Mesenchymal stem cell (in vitro differentiated cells and primary cell): ENCODE results near the gene NUMB.

ENCODE experiments used
- DNase-seq: peaks from one replicate; pipeline ENCODE4 v3.0.0-alpha.2; 2013
- H2AFZ ChIP-seq: one replicate; pipeline ENCODE4 v1.6.1; 2013; ENCODE audit warnings: low read depth, mild to moderate bottlenecking, control low read depth, inconsistent platforms, low read length, moderate library complexity
- H2AK5ac ChIP-seq: 2 replicates; pipeline ENCODE4 v1.6.1; 2013; ENCODE audit warnings: low read length, moderate library complexity, mild to moderate bottlenecking, inconsistent platforms; ENCODE audit not compliant: severe bottlenecking
- H2BK120ac ChIP-seq: one replicate; pipeline ENCODE4 v1.6.1; 2013; ENCODE audit warnings: low read depth, mild to moderate bottlenecking, inconsistent platforms, low read length, moderate library complexity
- H2BK12ac ChIP-seq, 2 experiments: one replicate each; pipeline ENCODE4 v1.6.1; 2013; ENCODE audit warnings: inconsistent platforms in 2 of 2, low read length in 2 of 2, mild to moderate bottlenecking in 2 of 2, moderate library complexity in 2 of 2, control low read depth in 1 of 2
- H2BK15ac ChIP-seq: one replicate; pipeline ENCODE4 v1.6.1; 2013; ENCODE audit warnings: mild to moderate bottlenecking, low read depth, inconsistent platforms; ENCODE audit not compliant: poor library complexity, severe bottlenecking
- H2BK5ac ChIP-seq: 2 replicates; pipeline ENCODE4 v1.6.1; 2013; ENCODE audit warnings: low read depth, mild to moderate bottlenecking, low read length, control low read depth, inconsistent platforms; ENCODE audit not compliant: poor library complexity, severe bottlenecking
- H3K14ac ChIP-seq, 2 experiments: one replicate each; pipeline ENCODE4 v1.6.1; 2013; ENCODE audit warnings: inconsistent platforms in 2 of 2, low read length in 2 of 2, control low read depth in 1 of 2, mild to moderate bottlenecking in 1 of 2, moderate library complexity in 1 of 2
- H3K18ac ChIP-seq, 2 experiments: one replicate each; pipeline ENCODE4 v1.6.1; 2013; ENCODE audit warnings: inconsistent platforms in 2 of 2, low read length in 2 of 2, control low read depth in 1 of 2, low read depth in 1 of 2, mild to moderate bottlenecking in 1 of 2
- H3K23ac ChIP-seq, 2 experiments: one replicate each; pipeline ENCODE4 v1.6.1; 2013; ENCODE audit warnings: inconsistent platforms in 2 of 2, low read length in 2 of 2, mild to moderate bottlenecking in 2 of 2, moderate library complexity in 2 of 2, control low read depth in 1 of 2
- H3K27ac ChIP-seq: 2 replicates; pipeline ENCODE4 v1.5.1; 2013; ENCODE audit warnings: mild to moderate bottlenecking, moderate library complexity, low read length, control low read depth, inconsistent platforms; ENCODE audit not compliant: poor library complexity, severe bottlenecking
- H3K27me3 ChIP-seq, 2 experiments: 2 replicates each; pipeline versions ENCODE4 v1.6.1 to v1.7.0; 2013; ENCODE audit warnings: low read length in 2 of 2, mild to moderate bottlenecking in 2 of 2, moderate library complexity in 2 of 2, control low read depth in 1 of 2, inconsistent platforms in 1 of 2; ENCODE audit not compliant: control insufficient read depth in 1 of 2, insufficient read depth in 1 of 2
- H3K36me3 ChIP-seq, 2 experiments: 2 replicates each; pipeline versions ENCODE4 v1.6.1 to v1.7.0; 2013; ENCODE audit warnings: low read length in 2 of 2, control low read depth in 1 of 2, inconsistent platforms in 1 of 2, low read depth in 1 of 2, mild to moderate bottlenecking in 1 of 2; ENCODE audit not compliant: insufficient read depth in 2 of 2, control insufficient read depth in 1 of 2
- H3K4ac ChIP-seq, 2 experiments: one replicate each; pipeline ENCODE4 v1.6.1; 2013; ENCODE audit warnings: inconsistent platforms in 2 of 2, low read length in 2 of 2, mild to moderate bottlenecking in 2 of 2, moderate library complexity in 2 of 2, control low read depth in 1 of 2, low read depth in 1 of 2
- H3K4me1 ChIP-seq: 2 replicates; pipeline ENCODE4 v1.6.1; 2013; ENCODE audit warnings: low read depth, low read length, control low read depth; ENCODE audit not compliant: control insufficient read depth, insufficient read depth
- H3K4me2 ChIP-seq: 2 replicates; pipeline ENCODE4 v1.6.1; 2013; ENCODE audit warnings: low read length, mild to moderate bottlenecking, inconsistent platforms; ENCODE audit not compliant: poor library complexity, severe bottlenecking
- H3K4me3 ChIP-seq, 2 experiments: 2 replicates each; pipeline versions ENCODE4 v1.5.1 to v1.7.0; 2013; ENCODE audit warnings: low read length in 2 of 2, mild to moderate bottlenecking in 2 of 2, control low read depth in 1 of 2, low read depth in 1 of 2; ENCODE audit not compliant: insufficient read depth in 1 of 2
- H3K79me1 ChIP-seq: replicated peaks from 2 replicates; pipeline ENCODE4 v1.6.1; 2013; ENCODE audit warnings: mild to moderate bottlenecking, control low read depth, low read length, inconsistent platforms; ENCODE audit not compliant: poor library complexity, severe bottlenecking
- H3K9ac ChIP-seq: 2 replicates; pipeline ENCODE4 v1.7.0; 2013; ENCODE audit warnings: mild to moderate bottlenecking, low read length, moderate library complexity
- H3K9me3 ChIP-seq: 2 replicates; pipeline ENCODE4 v1.7.0; 2013; ENCODE audit warnings: mild to moderate bottlenecking, low read length; ENCODE audit not compliant: control insufficient read depth
- H4K8ac ChIP-seq: one replicate; pipeline ENCODE4 v1.6.1; 2013; ENCODE audit warnings: inconsistent platforms, mild to moderate bottlenecking, low read length, moderate library complexity
- H4K91ac ChIP-seq: one replicate; pipeline ENCODE4 v1.6.1; 2013; ENCODE audit warnings: mild to moderate bottlenecking, low read length, inconsistent platforms
- WGBS: methylation state at CpG from one replicate; pipeline ENCODE4 v1.1.7; 2013; ENCODE audit warnings: mixed read lengths; 5-methylcytosine and 5-hydroxymethylcytosine counted together

Gene NUMB

DNA sequence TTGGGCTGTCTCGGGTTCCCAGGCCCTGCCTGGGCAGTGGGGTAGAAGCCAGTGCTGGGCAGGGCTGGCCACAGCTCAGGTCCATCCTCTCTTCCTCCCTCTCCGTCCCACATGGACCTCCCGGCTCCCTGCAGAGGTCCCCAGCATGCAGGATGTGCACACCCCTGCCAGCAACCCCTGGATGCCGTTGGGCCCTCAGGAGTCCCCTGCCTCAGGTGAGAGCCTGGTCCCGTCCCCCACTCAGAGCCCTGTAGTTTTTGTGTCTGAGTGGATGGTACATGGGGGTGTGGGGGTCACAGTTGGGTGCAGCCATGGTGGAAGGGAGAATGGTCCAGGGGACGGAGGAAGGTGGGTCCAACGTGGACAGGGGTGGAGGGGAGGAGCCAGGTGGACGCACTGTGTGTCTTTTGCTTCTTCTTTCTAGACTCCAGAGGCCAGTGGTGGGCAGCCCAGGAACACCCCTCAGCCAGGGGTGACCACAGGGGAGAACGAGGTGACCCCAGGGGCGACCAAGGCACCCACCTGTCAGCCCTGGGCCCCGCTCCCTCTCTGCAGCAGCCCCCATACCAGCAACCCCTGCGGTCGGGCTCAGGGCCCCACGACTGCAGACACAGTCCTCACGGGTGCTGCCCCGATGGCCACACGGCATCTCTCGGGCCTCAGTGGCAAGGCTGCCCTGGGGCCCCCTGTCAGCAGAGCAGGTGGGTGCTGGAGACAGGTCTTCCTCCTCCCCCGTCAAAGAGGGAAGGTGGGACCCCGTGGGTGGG, 199.3 kb downstream of the NUMB start:
- H3K27me3 ChIP-seq, result no peaks in the 10 kb centered on the region
- DNase-seq, result no peak
- H4K91ac ChIP-seq, result no peak overlapping the region
- H3K4ac ChIP-seq, result no peak overlapping the region
- H3K4me3 ChIP-seq, result no peak overlapping the region
- H2BK5ac ChIP-seq, result no peak overlapping the region
- H3K79me1 ChIP-seq, result peaks cover 2% of the 10 kb centered on the region
- H3K4me2 ChIP-seq, result no peak overlapping the region
- no peak overlapping the region for H2BK15ac ChIP-seq
- WGBS, result 86% methylated on average over 19 of the region's 20 CpGs
- H3K9ac ChIP-seq, result no peak overlapping the region
- H2BK12ac ChIP-seq, result no peak overlapping the region
- H2AFZ ChIP-seq, result no peak overlapping the region
- H3K4me1 ChIP-seq, result peaks cover 3% of the 10 kb centered on the region
- peaks cover 3 to 74% of the 10 kb centered on the region in 2 experiments for H3K36me3 ChIP-seq
- no peak overlapping the region for H3K14ac ChIP-seq
- no peak overlapping the region for H2AK5ac ChIP-seq
- no peak overlapping the region for H3K18ac ChIP-seq
- H3K27ac ChIP-seq, result no peak overlapping the region
- no peak overlapping the region for H4K8ac ChIP-seq
- no peaks in the 10 kb centered on the region for H3K9me3 ChIP-seq
- no peak overlapping the region for H3K23ac ChIP-seq
- no peak overlapping the region for H2BK120ac ChIP-seq

- H3K4me3 ChIP-seq, result no peak overlapping the region
- H2AK5ac ChIP-seq, result no peak overlapping the region
- no peak overlapping the region for H3K4ac ChIP-seq
- H4K8ac ChIP-seq, result no peak overlapping the region
- H3K27me3 ChIP-seq, result no peaks in the 10 kb centered on the region
- H2BK12ac ChIP-seq, result no peak overlapping the region
- H3K23ac ChIP-seq, result no peak overlapping the region
- DNase-seq, result no peak
- no peak overlapping the region for H2BK15ac ChIP-seq
- H2BK5ac ChIP-seq, result no peak overlapping the region
- H2BK120ac ChIP-seq, result no peak overlapping the region
- H3K18ac ChIP-seq, result no peak overlapping the region
- peaks cover 3% of the 10 kb centered on the region for H3K79me1 ChIP-seq
- no peak overlapping the region for H3K9ac ChIP-seq
- no peak overlapping the region for H3K4me2 ChIP-seq
- H3K9me3 ChIP-seq, result no peaks in the 10 kb centered on the region
- no peak overlapping the region for H3K14ac ChIP-seq
- no peak overlapping the region for H4K91ac ChIP-seq
- H3K36me3 ChIP-seq, result peaks cover 3 to 74% of the 10 kb centered on the region in 2 experiments
- H2AFZ ChIP-seq, result no peak overlapping the region
- 84% methylated on average over 4 of the region's 4 CpGs for WGBS
- H3K4me1 ChIP-seq, result peaks cover 11% of the 10 kb centered on the region
- no peak overlapping the region for H3K27ac ChIP-seq
These were observed 200.3 kb downstream of the NUMB start for GRCh38 chr14:73258076-73258475.

DNA sequence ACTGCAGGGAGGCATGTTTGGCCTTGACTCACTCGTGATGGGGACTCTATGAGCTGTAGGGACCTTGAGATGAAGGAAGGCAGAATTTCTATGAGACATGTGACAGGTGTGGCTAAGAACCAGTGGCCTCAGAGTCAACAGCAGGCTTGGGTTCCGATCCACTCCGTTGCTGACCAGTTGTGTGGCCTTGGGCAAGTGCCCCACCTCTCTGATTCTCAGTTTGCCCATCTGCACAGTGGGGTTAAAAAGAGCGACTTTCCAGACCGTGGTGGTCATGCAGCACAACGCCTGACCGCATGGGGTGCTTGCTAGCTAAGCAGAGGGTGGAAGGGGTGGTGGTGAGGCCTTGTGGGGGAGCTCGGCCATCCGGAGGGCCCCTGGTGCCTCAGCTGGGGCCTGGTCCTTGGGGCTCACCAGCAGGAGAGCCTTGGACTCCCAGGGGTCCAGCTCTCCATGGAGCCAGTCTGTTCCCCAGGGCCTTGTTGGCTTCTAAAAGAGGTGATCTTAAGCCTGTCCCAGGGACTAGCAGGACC, 202.6 kb downstream of the NUMB start:
- no peak overlapping the region for H2BK12ac ChIP-seq
- no peak overlapping the region for H3K4me3 ChIP-seq
- H3K4me1 ChIP-seq, result peaks cover 19% of the 10 kb centered on the region
- H2BK5ac ChIP-seq, result no peak overlapping the region
- H2AFZ ChIP-seq, result no peak overlapping the region
- H3K9me3 ChIP-seq, result no peaks in the 10 kb centered on the region
- no peak overlapping the region for H2BK15ac ChIP-seq
- H3K4ac ChIP-seq, result no peak overlapping the region
- no peak overlapping the region for H3K23ac ChIP-seq
- H2BK120ac ChIP-seq, result no peak overlapping the region
- H3K18ac ChIP-seq, result no peak overlapping the region
- no peak overlapping the region for H3K14ac ChIP-seq
- H3K27me3 ChIP-seq, result no peaks in the 10 kb centered on the region
- H3K4me2 ChIP-seq, result no peak overlapping the region
- peaks cover 3 to 73% of the 10 kb centered on the region in 2 experiments for H3K36me3 ChIP-seq
- no peak overlapping the region for H2AK5ac ChIP-seq
- no peak overlapping the region for H3K9ac ChIP-seq
- no peak for DNase-seq
- 89% methylated on average over 9 of the region's 9 CpGs for WGBS
- H3K79me1 ChIP-seq, result peaks cover 3% of the 10 kb centered on the region
- H4K8ac ChIP-seq, result no peak overlapping the region
- H4K91ac ChIP-seq, result no peak overlapping the region
- H3K27ac ChIP-seq, result no peak overlapping the region

DNA sequence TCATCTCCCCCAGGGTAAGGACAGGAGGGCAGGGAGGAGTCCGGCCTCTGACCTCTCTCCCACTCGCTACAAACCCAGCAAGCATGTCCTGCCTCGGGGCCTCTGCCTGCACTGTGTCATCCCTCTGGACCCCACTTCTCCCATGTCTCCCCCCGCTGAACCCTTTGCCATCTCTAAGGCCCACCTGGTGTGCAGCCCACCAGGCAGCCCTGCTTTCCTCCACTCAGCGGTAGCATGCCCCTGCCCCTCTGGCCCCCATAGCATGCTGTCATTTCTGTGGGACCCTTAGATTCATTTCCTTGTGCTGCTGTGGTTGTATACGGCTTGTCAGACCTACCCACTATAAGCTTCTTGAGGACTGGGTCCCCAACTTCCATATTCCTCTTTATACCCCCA, 203.3 kb downstream of the NUMB start:
- H3K36me3 ChIP-seq, result peaks cover 3 to 73% of the 10 kb centered on the region in 2 experiments
- H4K8ac ChIP-seq, result no peak overlapping the region
- H2BK5ac ChIP-seq, result no peak overlapping the region
- H3K4me1 ChIP-seq, result peaks cover 19% of the 10 kb centered on the region
- H2AFZ ChIP-seq, result no peak overlapping the region
- H3K4me2 ChIP-seq, result no peak overlapping the region
- H3K27me3 ChIP-seq, result no peaks in the 10 kb centered on the region
- no peak overlapping the region for H3K9ac ChIP-seq
- H3K79me1 ChIP-seq, result peaks cover 3% of the 10 kb centered on the region
- H2BK120ac ChIP-seq, result no peak overlapping the region
- H2BK15ac ChIP-seq, result no peak overlapping the region
- H2AK5ac ChIP-seq, result no peak overlapping the region
- H3K9me3 ChIP-seq, result no peaks in the 10 kb centered on the region
- DNase-seq, result no peak
- H3K27ac ChIP-seq, result no peak overlapping the region
- no peak overlapping the region for H3K23ac ChIP-seq
- no peak overlapping the region for H3K18ac ChIP-seq
- H2BK12ac ChIP-seq, result no peak overlapping the region
- H3K14ac ChIP-seq, result no peak overlapping the region
- no peak overlapping the region for H4K91ac ChIP-seq
- H3K4ac ChIP-seq, result no peak overlapping the region
- H3K4me3 ChIP-seq, result no peak overlapping the region
- WGBS, result 86% methylated on average over 5 of the region's 6 CpGs
